Right atrium auricular region (tissue), 2 donors: ENCODE data around the gene WNK1. TPM values are rescaled to one million over a fixed set of nuclear protein-coding genes. Genes with fewer than 3 reads are reported as not detected.

ENCODE experiments used
- DNase-seq: peaks from one replicate; pipeline ENCODE4 v3.0.0-alpha.2; 2019; ENCODE audit warnings: low spot score
- H3K27ac ChIP-seq, 2 donors: fragments of 200-600 bp; sonication (generic); 1 replicate in 1 of 2; 2 replicates in 1 of 2; pipeline ENCODE4 v1.5.1; 2016 to 2019
- H3K27me3 ChIP-seq, 2 donors: fragments of 200-600 bp; sonication (generic); one replicate each; pipeline versions ENCODE4 v1.5.1 to v1.6.0; 2017 to 2019
- H3K36me3 ChIP-seq: fragments of 200-600 bp; sonication (generic); one replicate; pipeline ENCODE4 v1.5.1; 2016
- H3K4me1 ChIP-seq, 2 donors: fragments of 200-600 bp; sonication (generic); one replicate each; pipeline versions ENCODE4 v1.5.1 to v1.6.0; 2017 to 2019
- H3K4me3 ChIP-seq, 2 donors: fragments of 200-600 bp; sonication (generic); 1 replicate in 1 of 2; 2 replicates in 1 of 2; pipeline ENCODE4 v1.5.1; 2017 to 2019; ENCODE audit warnings: mild to moderate bottlenecking in 1 of 2, moderate library complexity in 1 of 2
- H3K9me3 ChIP-seq, 2 donors: fragments of 200-600 bp; sonication (generic); one replicate each; pipeline ENCODE4 v1.5.1; 2019
- CTCF ChIP-seq, 2 donors: fragments of 200-600 bp; sonication (generic); IDR thresholded peaks; one replicate each; pipeline ENCODE4 v1.5.1; 2019; ENCODE audit warnings: antibody characterized with exemption in 2 of 2
- total RNA-seq, 2 donors: library from RNA; depleted of rRNA; stranded (reverse); fragments of >200 nt; gene quantifications; one replicate each; pipeline ENCODE4 v1.1.0, GENCODE V29; 2016

WNK1 gene
- total RNA-seq, 2 donors from 2014 or later = 195 to 215 TPM

GRCh38 chr12:905261-906031 is 153.1 kb downstream of the WNK1 start:
- H3K27me3 ChIP-seq = no peaks in the 10 kb centered on the region
- no peak overlapping the region for H3K4me3 ChIP-seq
- peaks cover 96% of the 10 kb centered on the region for H3K36me3 ChIP-seq
- no peak for DNase-seq
- TF ChIP-seq CTCF (IDR thresholded peaks at IDR 0.05) = no peak
- H3K27ac ChIP-seq = no peak overlapping the region
- peaks cover 0 to 17% of the 10 kb centered on the region in 2 donors for H3K4me1 ChIP-seq
- H3K9me3 ChIP-seq = no peaks in the 10 kb centered on the region

DNA sequence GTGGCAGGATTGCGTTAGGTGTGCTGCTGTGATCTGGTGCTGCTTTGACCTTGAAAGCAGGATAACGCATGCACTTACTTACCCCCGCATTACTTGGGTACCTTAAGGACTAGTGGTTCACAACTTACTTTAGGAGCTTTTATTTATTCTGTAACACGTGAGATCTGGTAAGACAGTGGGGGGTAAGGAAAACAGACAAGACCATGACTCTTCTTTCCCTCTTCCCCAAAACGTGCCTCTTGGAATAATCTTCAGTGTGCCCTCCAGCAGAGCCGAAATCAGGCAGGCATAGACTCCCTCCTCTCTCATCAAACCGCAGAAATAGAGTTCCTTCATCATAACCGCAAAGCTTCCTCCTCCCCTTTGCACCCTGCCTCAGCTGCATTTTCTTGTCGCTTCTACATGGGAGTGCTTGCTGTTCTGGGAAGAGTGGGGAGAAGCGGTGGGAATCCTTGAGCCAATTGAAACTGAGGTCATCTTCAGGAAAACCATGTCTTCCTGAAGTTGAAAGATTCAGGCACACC is 153.7 kb downstream of the WNK1 start:
- H3K27ac ChIP-seq = no peak overlapping the region

DNA sequence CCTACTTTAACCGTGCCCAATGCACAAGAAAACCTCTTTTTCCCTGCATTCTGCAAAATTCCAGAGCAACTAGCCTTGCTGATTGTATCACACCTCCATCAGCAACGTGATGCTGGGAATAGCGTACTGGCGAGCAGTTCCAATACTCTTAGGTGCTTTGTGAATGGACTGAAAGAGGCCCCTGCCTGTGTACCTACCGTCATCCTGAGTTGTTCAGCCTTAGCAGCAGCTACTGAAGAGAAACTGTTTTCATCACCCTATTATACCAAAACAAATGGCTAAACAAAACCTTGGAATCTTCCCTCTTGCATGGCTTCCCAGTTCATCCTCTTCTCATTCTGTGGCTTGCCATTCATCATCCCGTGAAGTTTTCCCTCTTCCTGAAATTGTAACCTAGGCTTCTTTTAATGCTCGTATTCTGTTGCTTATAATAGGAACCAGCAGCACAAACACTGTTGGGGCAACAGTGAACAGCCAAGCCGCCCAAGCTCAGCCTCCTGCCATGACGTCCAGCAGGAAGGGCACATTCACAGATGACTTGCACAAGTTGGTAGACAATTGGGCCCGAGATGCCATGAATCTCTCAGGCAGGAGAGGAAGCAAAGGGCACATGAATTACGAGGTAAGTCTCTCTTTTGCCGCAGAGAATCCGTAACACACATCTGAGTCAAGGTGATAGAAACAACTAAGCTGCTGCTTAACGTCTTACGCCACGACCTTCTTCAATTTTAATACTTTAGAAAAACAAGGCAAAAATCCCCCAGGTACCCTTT is 155.2 kb downstream of the WNK1 start:
- Histone ChIP-seq H3K9me3 (no peaks in the 10 kb centered on the region), H3K4me1 (peaks cover 0 to 30% of the 10 kb centered on the region in 2 donors), H3K4me3 (no peak overlapping the region), H3K36me3 (peaks cover 75% of the 10 kb centered on the region), H3K27ac (no peak overlapping the region), H3K27me3 (no peaks in the 10 kb centered on the region)
- DNase-seq = no peak
- TF ChIP-seq CTCF (IDR thresholded peaks at IDR 0.05) = no peak

More for the DNA sequence above, 153.7 kb downstream of the WNK1 start:
- no peaks in the 10 kb centered on the region for H3K9me3 ChIP-seq
- no peak for DNase-seq
- peaks cover 0 to 23% of the 10 kb centered on the region in 2 donors for H3K4me1 ChIP-seq
- no peak overlapping the region for H3K4me3 ChIP-seq
- no peak for TF ChIP-seq CTCF (IDR thresholded peaks at IDR 0.05)
- H3K27me3 ChIP-seq = no peaks in the 10 kb centered on the region
- peaks cover 90% of the 10 kb centered on the region for H3K36me3 ChIP-seq

- peaks cover 76% of the 10 kb centered on the region for H3K36me3 ChIP-seq
These were observed 157.5 kb downstream of the WNK1 start for GRCh38 chr12:909861-910260.

GRCh38 chr12:910416-910815 is 158.0 kb downstream of the WNK1 start:
- peaks cover 0 to 18% of the 10 kb centered on the region in 2 donors for H3K4me1 ChIP-seq
- no peak overlapping the region for H3K27ac ChIP-seq
- peaks cover 76% of the 10 kb centered on the region for H3K36me3 ChIP-seq

More at GRCh38 chr12:909861-910260, 157.5 kb downstream of the WNK1 start:
- H3K27me3 ChIP-seq = no peaks in the 10 kb centered on the region
- H3K9me3 ChIP-seq = no peaks in the 10 kb centered on the region
- H3K4me3 ChIP-seq = no peak overlapping the region
- TF ChIP-seq CTCF (IDR thresholded peaks at IDR 0.05) = no peak
- no peak for DNase-seq
- H3K27ac ChIP-seq = no peak overlapping the region
- H3K4me1 ChIP-seq = peaks cover 0 to 18% of the 10 kb centered on the region in 2 donors

More at GRCh38 chr12:910416-910815, 158.0 kb downstream of the WNK1 start:
- Histone ChIP-seq H3K9me3 (no peaks in the 10 kb centered on the region), H3K27me3 (no peaks in the 10 kb centered on the region), H3K4me3 (no peak overlapping the region)
- no peak for TF ChIP-seq CTCF (IDR thresholded peaks at IDR 0.05)
- no peak for DNase-seq
